Measurements from ENCODE around the gene TMEM245.

The TMEM245 gene

GRCh38 chr9:109119439-109120203 is at the start of gene TMEM245:
Gene TMEM245 (minus strand): TSS chr9:109119947. CDS start chr9:109119913, 34 bp downstream.
- peak within 1 kb of the TSS; percentile 82 for H3K4me3 ChIP-seq (ENCODE audit: control insufficient read depth, low read depth, low read length)
- no peak for TF ChIP-seq CTCF (conservative IDR thresholded peaks at IDR 0.05; ENCODE audit: control insufficient read depth, insufficient read depth, low read depth, low read length)
- peak; percentile 99 for DNase-seq (ENCODE audit: low read depth)

GRCh38 chr9:109168170-109168569 is 48.4 kb upstream of the TMEM245 start:
- no peak overlapping the region for H3K4me3 ChIP-seq (ENCODE audit: control insufficient read depth, low read depth, low read length)
- TF ChIP-seq CTCF (conservative IDR thresholded peaks at IDR 0.05; ENCODE audit: control insufficient read depth, insufficient read depth, low read depth, low read length): no peak
- peak; percentile 5 for DNase-seq (ENCODE audit: low read depth)

GRCh38 chr9:109167716-109168115 is 48.0 kb upstream of the TMEM245 start:
- H3K4me3 ChIP-seq (ENCODE audit: control insufficient read depth, low read depth, low read length): no peak overlapping the region
- DNase-seq (ENCODE audit: low read depth): no peak
- no peak for TF ChIP-seq CTCF (conservative IDR thresholded peaks at IDR 0.05; ENCODE audit: control insufficient read depth, insufficient read depth, low read depth, low read length)

GRCh38 chr9:109166771-109167601 is 47.2 kb upstream of the TMEM245 start, which contains the start of gene FRRS1L:
Gene FRRS1L (minus strand): TSS chr9:109167249. CDS start chr9:109167138, 111 bp downstream.
- TF ChIP-seq CTCF (conservative IDR thresholded peaks at IDR 0.05; ENCODE audit: control insufficient read depth, insufficient read depth, low read depth, low read length): no peak
- peak within 1 kb of the TSS; percentile 4 for H3K4me3 ChIP-seq (ENCODE audit: control insufficient read depth, low read depth, low read length)
- DNase-seq (ENCODE audit: low read depth): no peak

GRCh38 chr9:109166171-109166770 is 46.5 kb upstream of the TMEM245 start:
- DNase-seq (ENCODE audit: low read depth): no peak
- TF ChIP-seq CTCF (conservative IDR thresholded peaks at IDR 0.05; ENCODE audit: control insufficient read depth, insufficient read depth, low read depth, low read length): no peak
- no peak overlapping the region for H3K4me3 ChIP-seq (ENCODE audit: control insufficient read depth, low read depth, low read length)

- no peak for DNase-seq (ENCODE audit: low read depth)
- TF ChIP-seq CTCF (conservative IDR thresholded peaks at IDR 0.05; ENCODE audit: control insufficient read depth, insufficient read depth, low read depth, low read length): no peak
- H3K4me3 ChIP-seq (ENCODE audit: control insufficient read depth, low read depth, low read length): no peak overlapping the region
Observed at GRCh38 chr9:109164042-109164441, 44.3 kb upstream of the TMEM245 start.

All from fibroblast of mammary gland (primary cell).